NB4 (cell line): ENCODE results near the gene RRBP1.
A peak's percentile ranks its signal among the peaks of the same experiment; 100 is the strongest.

ENCODE experiments used
- DNase-seq: peaks from one replicate; pipeline ENCODE4 v3.0.0; 2010; ENCODE audit warnings: low read depth
- H3K4me3 ChIP-seq: one replicate; pipeline ENCODE4 v1.5.1; 2011; ENCODE audit warnings: mild to moderate bottlenecking, low read depth, low read length, moderate library complexity
- CTCF ChIP-seq: IDR thresholded peaks from one replicate; pipeline ENCODE4 v1.5.1; 2012; ENCODE audit warnings: low read depth, low read length
- MAX ChIP-seq: IDR thresholded peaks from 2 replicates; pipeline ENCODE4 v1.6.1; 2011; ENCODE audit warnings: low read depth, low read length
- MYC ChIP-seq: IDR thresholded peaks from 2 replicates; pipeline ENCODE4 v1.6.1; 2011; ENCODE audit warnings: low read depth, low read length
- POLR2A ChIP-seq: IDR thresholded peaks from 2 replicates; pipeline ENCODE4 v1.6.1; 2011; ENCODE audit warnings: mild to moderate bottlenecking; ENCODE audit not compliant: insufficient read length; ENCODE audit errors: extremely low read depth

The RRBP1 gene

GRCh38 chr20:17682889-17683198, 802 bp upstream of the RRBP1 start:
- no peak for TF ChIP-seq MYC
- TF ChIP-seq CTCF, result no peak
- no peak for TF ChIP-seq POLR2A
- TF ChIP-seq MAX, result no peak
- peak overlapping the region; percentile 64 for H3K4me3 ChIP-seq
- no peak for DNase-seq

GRCh38 chr20:17681726-17682102, 328 bp downstream of the RRBP1 start:
- TF ChIP-seq MAX, result no peak
- TF ChIP-seq MYC, result no peak
- no peak for TF ChIP-seq CTCF
- TF ChIP-seq POLR2A, result no peak
- H3K4me3 ChIP-seq, result peak overlapping the region; percentile 62
- DNase-seq, result no peak

- peak; percentile 84 for DNase-seq
- TF ChIP-seq POLR2A (no peak), CTCF (peak; percentile 46), MAX (0 out of 2 replicates have a peak, but pooled peaks have one; percentile 5), MYC (no peak)
- H3K4me3 ChIP-seq, result peak overlapping the region; percentile 62
Observed at GRCh38 chr20:17680836-17681725, 961 bp downstream of the RRBP1 start.

GRCh38 chr20:17679941-17680835, 1.9 kb downstream of the RRBP1 start:
- TF ChIP-seq MAX, result no peak
- TF ChIP-seq POLR2A, result no peak
- no peak for TF ChIP-seq CTCF
- TF ChIP-seq MYC, result no peak
- DNase-seq, result peak; percentile 37
- peak overlapping the region; percentile 62 for H3K4me3 ChIP-seq

GRCh38 chr20:17678886-17679285, 3.2 kb downstream of the RRBP1 start:
- no peak overlapping the region for H3K4me3 ChIP-seq
- no peak for DNase-seq

More at GRCh38 chr20:17678886-17679285, 3.2 kb downstream of the RRBP1 start:
- TF ChIP-seq MAX (no peak), MYC (no peak), CTCF (no peak), POLR2A (no peak)
